B cell (primary cell): ENCODE measurements around the gene DPP4.

Experiments used
- EZH2 ChIP-seq: IDR thresholded peaks from 2 replicates; pipeline ENCODE4 v1.6.1; 2012; ENCODE audit warnings: borderline replicate concordance, low read depth, mild to moderate bottlenecking, moderate library complexity, low read length; ENCODE audit not compliant: insufficient read depth, poor library complexity, severe bottlenecking
- TF ChIP-seq, protein P1 (sequence below): fragments of 200-600 bp; IDR thresholded peaks from one replicate; pipeline ENCODE4 v1.8.0; 2022; ENCODE audit warnings: antibody characterized with exemption, mild to moderate bottlenecking

DNA sequence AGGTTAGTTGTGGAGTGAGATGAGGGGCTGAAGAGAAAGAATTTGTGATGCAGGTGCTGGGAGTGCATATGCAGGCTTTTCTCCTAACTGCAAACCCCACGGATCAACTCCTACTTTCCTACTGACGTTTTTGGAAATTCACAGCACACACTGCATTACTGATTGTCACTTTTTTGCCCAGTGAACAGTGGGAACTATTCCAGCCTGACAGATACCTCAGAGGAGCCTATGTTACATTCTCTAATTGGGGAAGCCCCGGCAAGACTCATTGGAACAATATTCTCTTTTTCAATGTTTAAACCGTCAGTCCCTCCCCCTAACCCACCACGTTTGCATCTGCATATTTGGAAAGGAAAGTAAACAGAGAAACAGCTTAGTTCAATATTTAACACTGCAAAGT, 126.2 kb downstream of the DPP4 start:
- TF ChIP-seq, protein P1, sequence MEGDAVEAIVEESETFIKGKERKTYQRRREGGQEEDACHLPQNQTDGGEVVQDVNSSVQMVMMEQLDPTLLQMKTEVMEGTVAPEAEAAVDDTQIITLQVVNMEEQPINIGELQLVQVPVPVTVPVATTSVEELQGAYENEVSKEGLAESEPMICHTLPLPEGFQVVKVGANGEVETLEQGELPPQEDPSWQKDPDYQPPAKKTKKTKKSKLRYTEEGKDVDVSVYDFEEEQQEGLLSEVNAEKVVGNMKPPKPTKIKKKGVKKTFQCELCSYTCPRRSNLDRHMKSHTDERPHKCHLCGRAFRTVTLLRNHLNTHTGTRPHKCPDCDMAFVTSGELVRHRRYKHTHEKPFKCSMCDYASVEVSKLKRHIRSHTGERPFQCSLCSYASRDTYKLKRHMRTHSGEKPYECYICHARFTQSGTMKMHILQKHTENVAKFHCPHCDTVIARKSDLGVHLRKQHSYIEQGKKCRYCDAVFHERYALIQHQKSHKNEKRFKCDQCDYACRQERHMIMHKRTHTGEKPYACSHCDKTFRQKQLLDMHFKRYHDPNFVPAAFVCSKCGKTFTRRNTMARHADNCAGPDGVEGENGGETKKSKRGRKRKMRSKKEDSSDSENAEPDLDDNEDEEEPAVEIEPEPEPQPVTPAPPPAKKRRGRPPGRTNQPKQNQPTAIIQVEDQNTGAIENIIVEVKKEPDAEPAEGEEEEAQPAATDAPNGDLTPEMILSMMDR = no peak
- no peak for TF ChIP-seq EZH2
